ENCODE measurements around the gene AARSD1.
"Not testable (repeated sequence)": the region's sequence is repeated elsewhere in the genome, so short reads cannot be mapped to it uniquely, and the experiment has no call there.

AARSD1 gene, protein sequence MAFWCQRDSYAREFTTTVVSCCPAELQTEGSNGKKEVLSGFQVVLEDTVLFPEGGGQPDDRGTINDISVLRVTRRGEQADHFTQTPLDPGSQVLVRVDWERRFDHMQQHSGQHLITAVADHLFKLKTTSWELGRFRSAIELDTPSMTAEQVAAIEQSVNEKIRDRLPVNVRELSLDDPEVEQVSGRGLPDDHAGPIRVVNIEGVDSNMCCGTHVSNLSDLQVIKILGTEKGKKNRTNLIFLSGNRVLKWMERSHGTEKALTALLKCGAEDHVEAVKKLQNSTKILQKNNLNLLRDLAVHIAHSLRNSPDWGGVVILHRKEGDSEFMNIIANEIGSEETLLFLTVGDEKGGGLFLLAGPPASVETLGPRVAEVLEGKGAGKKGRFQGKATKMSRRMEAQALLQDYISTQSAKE

GRCh38 chr17:42964161-42964932 is at the start of gene AARSD1:
AARSD1 (minus strand) TSS chr17:42964454; CDS start chr17:42964440, 14 bp downstream.
- DNase-seq (ENCODE audit: low read depth, low spot score), result peak; percentile 98

GRCh38 chr17:43013296-43013695 is 49.0 kb upstream of the AARSD1 start:
- DNase-seq (ENCODE audit: low read depth, low spot score), result no peak

DNA sequence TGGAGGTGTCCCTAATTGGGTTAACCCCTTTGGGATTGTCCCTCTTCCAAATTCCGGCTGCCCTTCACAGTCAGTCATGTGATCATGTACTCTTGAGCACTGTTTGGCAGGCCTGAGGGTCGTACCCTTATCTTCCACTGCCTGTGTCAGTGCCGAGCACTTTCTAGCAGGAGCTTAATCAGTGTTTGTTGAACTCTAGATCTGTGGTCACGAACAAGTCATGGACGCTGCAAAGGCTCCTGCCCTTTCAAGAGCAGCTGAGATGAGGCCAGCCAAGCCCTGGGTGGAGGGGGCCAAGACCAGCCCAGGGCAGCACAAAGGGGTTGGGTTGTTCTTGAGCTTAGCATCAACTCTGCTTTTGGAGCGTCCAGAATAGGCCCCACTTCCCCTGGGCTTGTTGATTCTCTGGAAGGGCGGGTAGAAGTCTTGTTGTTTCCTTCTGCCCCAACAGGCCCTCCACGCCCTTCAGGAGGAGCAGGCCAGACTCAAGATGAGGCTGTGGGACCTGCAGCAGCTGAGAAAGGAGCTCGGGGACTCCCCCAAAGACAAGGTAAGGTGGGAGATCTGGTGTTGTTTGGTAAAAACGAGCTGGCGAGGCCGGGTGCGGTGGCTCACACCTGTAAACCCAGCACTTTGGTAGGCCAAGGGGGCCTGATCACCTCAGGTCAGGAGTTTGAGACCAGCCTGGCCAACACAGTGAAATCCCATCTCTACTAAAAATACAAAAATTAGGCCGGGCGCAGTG is 47.6 kb upstream of the AARSD1 start:
- DNase-seq (ENCODE audit: low read depth, low spot score), result no peak

- DNase-seq (ENCODE audit: low read depth, low spot score), result no peak
Measured at GRCh38 chr17:43010667-43011308, 46.5 kb upstream of the AARSD1 start.

GRCh38 chr17:43006639-43007551 is 42.6 kb upstream of the AARSD1 start, which contains the start of gene IFI35:
IFI35 (plus strand) TSS chr17:43006784; CDS start chr17:43006948, 164 bp downstream.
- DNase-seq (ENCODE audit: low read depth, low spot score), result peak; percentile 90

- peak; percentile 61 for DNase-seq (ENCODE audit: low read depth, low spot score)
Measured at GRCh38 chr17:43003542-43004172, 39.4 kb upstream of the AARSD1 start.

- not testable (repeated sequence) for DNase-seq (ENCODE audit: low read depth, low spot score)
Measured at GRCh38 chr17:43000894-43001293, 36.6 kb upstream of the AARSD1 start.

GRCh38 chr17:42999003-42999525 is 34.8 kb upstream of the AARSD1 start:
- no peak for DNase-seq (ENCODE audit: low read depth, low spot score)

- peak; percentile 100 for DNase-seq (ENCODE audit: low read depth, low spot score)
Measured at GRCh38 chr17:42997984-42998938, 34.0 kb upstream of the AARSD1 start, which contains the start of gene RPL27. RPL27 (plus strand) TSS chr17:42998419; CDS start chr17:42998751, 332 bp downstream.

- no peak for DNase-seq (ENCODE audit: low read depth, low spot score)
Measured at GRCh38 chr17:42997390-42997983, 33.2 kb upstream of the AARSD1 start.

DNA sequence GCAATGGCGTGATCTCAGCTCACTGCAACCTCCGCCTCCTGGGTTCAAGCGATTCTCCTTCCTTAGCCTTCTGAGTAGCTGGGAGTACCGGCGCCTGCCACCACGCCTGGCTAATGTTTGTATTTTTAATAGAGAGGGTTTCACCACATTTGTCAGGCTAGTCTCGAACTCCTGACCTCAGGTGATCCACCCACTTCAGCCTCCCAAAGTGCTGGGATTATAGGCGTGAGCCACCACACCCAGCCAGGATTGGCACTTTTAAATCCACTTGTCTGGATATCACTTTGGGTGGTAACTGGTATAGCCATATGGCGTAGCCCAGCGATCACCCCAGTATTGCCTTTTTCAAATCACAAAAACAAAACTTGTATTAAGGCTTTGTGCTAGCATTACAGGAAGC is 29.7 kb upstream of the AARSD1 start:
- DNase-seq (ENCODE audit: low read depth, low spot score), result not testable (repeated sequence)

DNA sequence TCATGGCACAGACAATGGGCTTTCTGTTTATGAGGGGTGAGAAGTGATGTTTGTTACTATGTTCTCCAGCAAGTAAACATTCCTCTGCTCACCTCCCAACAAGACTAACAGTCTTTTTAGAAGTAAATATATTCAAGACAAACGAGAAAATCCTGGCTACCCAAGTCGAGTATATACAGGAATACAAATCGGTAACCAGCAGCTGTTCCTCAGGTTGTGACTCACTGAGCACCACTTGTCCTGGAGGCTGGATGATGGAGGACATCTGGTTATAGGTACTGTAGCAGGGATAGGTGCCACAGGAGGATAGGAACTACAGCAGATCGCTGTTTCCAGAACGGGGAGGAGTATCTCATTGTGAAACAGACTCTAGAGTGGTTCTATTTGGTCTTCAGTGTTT is 28.6 kb upstream of the AARSD1 start:
- DNase-seq (ENCODE audit: low read depth, low spot score), result no peak

DNA sequence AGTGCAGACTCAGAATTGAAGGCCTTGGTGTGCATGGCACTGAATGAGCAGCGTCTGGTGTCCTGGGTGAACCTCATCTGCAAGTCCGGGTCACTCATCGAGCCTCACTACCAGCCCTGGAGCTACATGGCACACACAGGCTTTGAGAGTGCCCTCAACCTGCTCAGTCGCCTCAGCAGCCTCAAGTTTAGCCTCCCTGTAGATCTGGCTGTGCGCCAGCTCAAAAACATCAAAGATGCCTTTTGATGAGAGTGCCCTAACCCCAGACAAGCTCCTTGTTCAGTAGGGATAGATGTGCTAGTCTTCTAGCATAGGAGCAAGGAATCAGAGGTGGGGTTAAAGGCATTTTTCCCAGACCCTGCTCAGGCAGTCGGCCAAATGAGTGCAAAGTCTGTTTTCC is 27.2 kb upstream of the AARSD1 start:
- no peak for DNase-seq (ENCODE audit: low read depth, low spot score)

GRCh38 chr17:42989726-42990652 is 25.7 kb upstream of the AARSD1 start:
- no peak for DNase-seq (ENCODE audit: low read depth, low spot score)

GRCh38 chr17:42989141-42989540 is 24.9 kb upstream of the AARSD1 start:
- no peak for DNase-seq (ENCODE audit: low read depth, low spot score)

DNA sequence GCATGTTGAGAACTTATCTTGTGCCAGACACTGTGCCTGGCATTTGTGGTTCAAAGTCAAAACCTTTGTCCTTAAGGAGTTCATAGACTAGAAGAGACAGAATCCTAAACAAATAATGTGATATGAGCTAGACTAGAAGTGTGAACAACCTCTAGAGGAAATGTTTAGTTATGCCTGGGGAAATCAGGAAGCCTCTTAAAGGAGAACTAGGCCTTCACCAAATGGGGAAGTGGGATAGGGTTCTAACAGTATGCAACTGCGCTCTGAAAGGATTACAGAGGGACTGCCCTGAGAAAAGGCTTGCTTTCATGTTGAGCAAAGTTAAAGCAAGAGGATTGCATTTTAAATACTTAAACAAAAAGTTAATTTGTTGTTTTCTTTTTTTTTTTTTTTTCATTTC is 21.0 kb upstream of the AARSD1 start:
- DNase-seq (ENCODE audit: low read depth, low spot score), result no peak

DNA sequence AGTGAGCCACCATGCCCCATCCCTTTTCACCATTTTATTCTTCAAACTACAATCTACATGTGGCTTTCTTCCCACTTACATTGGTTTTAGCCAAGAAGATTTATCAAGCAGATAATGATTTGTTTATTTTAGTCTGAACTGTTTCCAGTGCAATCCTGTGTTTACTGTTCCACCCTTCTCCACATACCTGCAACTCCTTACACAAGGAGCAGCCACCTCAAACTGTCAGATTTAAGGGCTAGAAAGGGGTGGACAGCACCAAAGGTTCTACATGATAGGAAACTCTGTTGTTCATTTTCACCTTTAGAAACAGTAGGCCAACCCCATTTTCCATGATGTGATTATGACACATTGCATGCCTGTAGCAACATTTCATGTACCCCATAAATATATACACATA is 18.0 kb upstream of the AARSD1 start:
- no peak for DNase-seq (ENCODE audit: low read depth, low spot score)
